OCI-LY7 (cell line): ENCODE measurements around the gene IL18RAP. TPM values are rescaled to one million over a fixed set of nuclear protein-coding genes. Genes with fewer than 3 reads are reported as not detected.

ENCODE experiments used
- BruUV-seq: library from RNA; stranded (reverse); fragments of 400-500 nt; replicated peaks from 2 replicates; lab custom pipeline; 2021; lab: Mats Ljungman, UMichigan
- CTCF ChIA-PET: fragments of 300-600 bp; sonication (Branson Sonifier 250); formaldehyde crosslinking; loops from one replicate; lab custom pipeline; 2022; ENCODE audit warnings: antibody characterized with exemption; ENCODE audit not compliant: unreplicated experiment; lab: Charles Lee
- POLR2A ChIA-PET: fragments of 300-600 bp; sonication (Branson Sonifier 250); formaldehyde crosslinking; loops from one replicate; lab custom pipeline; 2022; ENCODE audit warnings: antibody characterized with exemption; lab: Charles Lee
- DNase-seq: peaks from one replicate; pipeline ENCODE4 v3.0.0-alpha.2; 2015; ENCODE audit warnings: low spot score
- H2AFZ ChIP-seq: fragments of 200-600 bp; sonication (generic), shearing (Covaris generic); 2 replicates; pipeline ENCODE4 v1.6.1; 2014; ENCODE audit warnings: mild to moderate bottlenecking, antibody characterized with exemption, low read length, moderate library complexity
- H3K27ac ChIP-seq: fragments of 200-600 bp; sonication (generic); 2 replicates; pipeline ENCODE4 v1.5.1; 2014; ENCODE audit warnings: mixed run types, low read depth, mild to moderate bottlenecking, moderate library complexity, low read length, inconsistent platforms; ENCODE audit not compliant: poor library complexity, severe bottlenecking
- H3K36me3 ChIP-seq: fragments of 200-600 bp; sonication (generic); 2 replicates; pipeline ENCODE4 v1.6.1; 2014; ENCODE audit warnings: mild to moderate bottlenecking, antibody characterized with exemption, low read length, moderate library complexity, mixed read lengths; ENCODE audit not compliant: insufficient read depth
- H3K4me1 ChIP-seq: fragments of 200-600 bp; sonication (generic); 2 replicates; pipeline ENCODE4 v1.5.1; 2014; ENCODE audit warnings: mild to moderate bottlenecking, low read length; ENCODE audit not compliant: insufficient read depth, poor library complexity, severe bottlenecking
- H3K4me2 ChIP-seq: fragments of 200-600 bp; sonication (generic); 2 replicates; pipeline ENCODE4 v1.6.1; 2014; ENCODE audit warnings: mild to moderate bottlenecking, low read length
- H3K4me3 ChIP-seq: fragments of 200-600 bp; sonication (generic); 2 replicates; pipeline ENCODE4 v1.5.1; 2014; ENCODE audit warnings: mild to moderate bottlenecking, low read depth, low read length; ENCODE audit not compliant: poor library complexity, severe bottlenecking
- H3K79me2 ChIP-seq: fragments of 200-600 bp; sonication (generic); 2 replicates; pipeline ENCODE4 v1.6.1; 2016; ENCODE audit warnings: low read depth, mild to moderate bottlenecking, low read length, moderate library complexity, mixed read lengths; ENCODE audit not compliant: insufficient read depth
- H3K9me2 ChIP-seq: fragments of 200-600 bp; sonication (generic); 2 replicates; pipeline ENCODE4 v1.6.1; 2016; ENCODE audit warnings: mild to moderate bottlenecking, low read length, mixed read lengths; ENCODE audit not compliant: insufficient read depth
- H3K9me3 ChIP-seq: fragments of 200-600 bp; sonication (generic); 2 replicates; pipeline ENCODE4 v1.6.1; 2014; ENCODE audit warnings: mild to moderate bottlenecking, mixed run types, low read length, mixed read lengths
- H4K20me1 ChIP-seq: fragments of 200-600 bp; sonication (generic); 2 replicates; pipeline ENCODE4 v1.6.1; 2014; ENCODE audit warnings: mild to moderate bottlenecking, antibody characterized with exemption, low read length, moderate library complexity, mixed read lengths; ENCODE audit not compliant: insufficient read depth
- EZH2phosphoT487 ChIP-seq: fragments of 200-600 bp; sonication (generic); IDR thresholded peaks from 2 replicates; pipeline ENCODE4 v1.6.1; 2018; ENCODE audit warnings: low read depth, borderline replicate concordance, mild to moderate bottlenecking, mixed run types, antibody characterized with exemption, low read length, moderate library complexity, mixed read lengths
- intact Hi-C: fragments of 100-400 bp; cut with micrococcal nuclease; formaldehyde crosslinking; loops from one replicate; pipeline ENCODE4 v1.10.0; 2022; ENCODE audit not compliant: unreplicated experiment
- total RNA-seq, 2 experiments: library from RNA; depleted of rRNA in 1 of 2; stranded (reverse); fragments of >200 nt in 1 of 2; shearing (Covaris generic) in 1 of 2; gene quantifications; 2 replicates each; pipeline ENCODE4 v1.2.3, GENCODE V29; 2014 to 2022
- TF ChIP-seq, protein P1 (sequence below): fragments of 200-600 bp; sonication (generic); conservative IDR thresholded peaks from 2 replicates; pipeline ENCODE4 v1.5.1; 2014; ENCODE audit warnings: mild to moderate bottlenecking, antibody characterized with exemption, low read length, moderate library complexity, mixed read lengths

The IL18RAP gene
- total RNA-seq, 2 experiments from 2014 or later = not detected

DNA sequence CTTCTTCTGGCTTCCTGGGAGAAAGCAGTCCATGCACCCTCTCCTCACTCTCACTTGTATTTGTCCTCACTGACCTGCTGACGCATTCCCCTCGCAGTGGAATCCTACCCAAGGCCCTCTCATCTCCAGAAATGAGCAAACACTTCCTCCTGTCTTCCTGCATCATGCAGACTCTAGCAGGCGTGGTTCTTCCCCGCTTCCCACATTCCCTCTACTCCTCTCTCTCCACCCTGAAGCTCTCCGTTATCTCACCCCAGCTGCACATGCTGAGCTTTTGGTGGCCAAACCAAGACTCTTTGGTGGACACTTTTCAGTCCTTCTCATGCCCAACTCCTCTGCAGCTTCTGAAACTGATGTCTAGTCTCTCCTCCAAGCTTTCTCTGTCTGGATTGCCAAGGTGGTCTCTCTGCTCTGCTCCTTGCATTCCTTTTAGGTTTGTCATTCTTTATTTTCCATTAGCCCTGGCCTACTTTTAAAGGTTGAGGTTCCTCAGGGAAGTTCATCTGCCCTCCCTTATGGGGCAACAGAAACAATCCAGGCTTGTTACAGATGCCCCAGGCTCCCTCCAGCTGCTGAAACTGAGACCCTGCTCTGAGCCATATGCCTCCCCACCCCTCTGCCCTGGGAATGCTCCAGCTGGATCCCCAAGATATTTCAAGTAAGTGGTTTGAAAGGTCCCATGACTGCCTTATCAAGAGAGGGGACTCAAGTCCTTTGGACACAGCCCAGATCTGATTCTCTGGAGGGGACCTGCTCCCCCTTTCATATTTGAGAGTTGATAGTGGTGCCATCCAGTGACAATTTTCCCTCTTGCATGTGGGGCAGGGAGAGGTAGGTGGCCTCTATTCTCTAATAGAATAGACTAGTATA, 835 bp upstream of the IL18RAP start:
- BruUV-seq = no TSS peak
- ChIA-PET POLR2A (interaction anchor here (0.7 kb wide), 1 partner anchor 27 kb away, joined by 3 read pairs; no protein-coding TSS in a partner anchor), CTCF (no interaction called here)
- Histone ChIP-seq H3K27ac (no peak overlapping the region), H3K9me2 (no peaks in the 10 kb centered on the region), H3K4me1 (no peaks in the 10 kb centered on the region), H3K36me3 (no peaks in the 10 kb centered on the region), H3K9me3 (no peaks in the 10 kb centered on the region), H2AFZ (no peak overlapping the region), H4K20me1 (no peaks in the 10 kb centered on the region), H3K4me3 (no peak overlapping the region), H3K4me2 (no peak overlapping the region), H3K79me2 (no peaks in the 10 kb centered on the region)
- intact Hi-C loops = no loop called here
- DNase-seq = no peak
- no peak for TF ChIP-seq EZH2phosphoT487
- TF ChIP-seq, protein P1, sequence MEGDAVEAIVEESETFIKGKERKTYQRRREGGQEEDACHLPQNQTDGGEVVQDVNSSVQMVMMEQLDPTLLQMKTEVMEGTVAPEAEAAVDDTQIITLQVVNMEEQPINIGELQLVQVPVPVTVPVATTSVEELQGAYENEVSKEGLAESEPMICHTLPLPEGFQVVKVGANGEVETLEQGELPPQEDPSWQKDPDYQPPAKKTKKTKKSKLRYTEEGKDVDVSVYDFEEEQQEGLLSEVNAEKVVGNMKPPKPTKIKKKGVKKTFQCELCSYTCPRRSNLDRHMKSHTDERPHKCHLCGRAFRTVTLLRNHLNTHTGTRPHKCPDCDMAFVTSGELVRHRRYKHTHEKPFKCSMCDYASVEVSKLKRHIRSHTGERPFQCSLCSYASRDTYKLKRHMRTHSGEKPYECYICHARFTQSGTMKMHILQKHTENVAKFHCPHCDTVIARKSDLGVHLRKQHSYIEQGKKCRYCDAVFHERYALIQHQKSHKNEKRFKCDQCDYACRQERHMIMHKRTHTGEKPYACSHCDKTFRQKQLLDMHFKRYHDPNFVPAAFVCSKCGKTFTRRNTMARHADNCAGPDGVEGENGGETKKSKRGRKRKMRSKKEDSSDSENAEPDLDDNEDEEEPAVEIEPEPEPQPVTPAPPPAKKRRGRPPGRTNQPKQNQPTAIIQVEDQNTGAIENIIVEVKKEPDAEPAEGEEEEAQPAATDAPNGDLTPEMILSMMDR = no peak

DNA sequence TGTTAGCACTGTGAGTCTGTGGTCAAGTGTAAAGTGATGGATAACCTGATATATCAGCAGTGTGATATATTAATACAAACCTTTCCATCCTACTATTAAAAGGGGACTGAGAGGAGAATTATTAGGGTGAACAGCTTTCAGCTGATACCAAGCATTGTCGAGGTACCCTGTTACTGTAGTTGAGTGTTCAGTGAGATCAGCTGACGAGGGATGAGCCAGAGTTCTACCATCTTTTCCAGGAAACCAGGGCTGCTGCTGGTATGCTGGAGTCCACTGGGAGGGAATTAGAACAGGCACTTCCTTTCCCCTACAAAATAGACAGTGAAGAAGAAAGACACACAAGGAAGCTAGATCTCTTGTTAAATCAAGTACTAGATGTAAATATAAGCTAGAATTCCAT, 408 bp downstream of the IL18RAP start:
- Histone ChIP-seq H3K4me1 (no peaks in the 10 kb centered on the region), H4K20me1 (no peaks in the 10 kb centered on the region), H3K9me3 (no peaks in the 10 kb centered on the region), H3K79me2 (no peaks in the 10 kb centered on the region), H3K27ac (no peak overlapping the region), H3K36me3 (no peaks in the 10 kb centered on the region), H3K9me2 (no peaks in the 10 kb centered on the region), H2AFZ (no peak overlapping the region), H3K4me3 (no peak overlapping the region), H3K4me2 (no peak overlapping the region)
- intact Hi-C loops = no loop called here
- no peak for DNase-seq
- TF ChIP-seq, protein P1 = no peak
- TF ChIP-seq EZH2phosphoT487 = no peak
- CTCF ChIA-PET = no interaction called here
- BruUV-seq = no TSS peak
- POLR2A ChIA-PET = interaction anchor here (0.6 to 0.9 kb wide), 3 partner anchors 23 to 1673 kb away, joined by 3 to 4 read pairs (median 3); no protein-coding TSS in a partner anchor

DNA sequence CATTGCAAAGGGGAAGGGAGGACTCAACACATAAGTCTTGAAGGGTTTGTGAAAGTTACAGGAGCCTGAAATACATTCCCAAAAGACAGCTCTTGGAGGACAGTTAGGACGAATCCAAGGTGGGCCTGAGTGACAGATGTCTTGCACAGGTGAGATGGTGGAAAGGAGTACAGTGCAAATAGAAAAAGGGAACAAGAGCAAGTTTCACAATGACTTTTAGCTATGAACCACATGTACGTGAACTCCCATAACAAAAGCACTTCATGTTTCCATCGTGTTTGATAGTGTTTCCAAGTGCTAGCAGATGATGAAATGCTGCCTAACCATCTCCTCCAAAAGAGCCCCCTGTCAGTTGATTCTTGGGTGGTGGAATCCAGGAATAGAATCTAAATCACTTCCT, 1.8 kb downstream of the IL18RAP start:
- Histone ChIP-seq H3K4me1 (no peaks in the 10 kb centered on the region), H3K9me3 (no peaks in the 10 kb centered on the region), H3K9me2 (no peaks in the 10 kb centered on the region), H3K79me2 (no peaks in the 10 kb centered on the region), H2AFZ (no peak overlapping the region), H3K4me2 (no peak overlapping the region), H3K36me3 (no peaks in the 10 kb centered on the region), H4K20me1 (no peaks in the 10 kb centered on the region), H3K27ac (no peak overlapping the region), H3K4me3 (no peak overlapping the region)
- intact Hi-C loops = no loop called here
- no peak for DNase-seq
- TF ChIP-seq, protein P1 = no peak
- no peak for TF ChIP-seq EZH2phosphoT487
- no TSS peak for BruUV-seq
- CTCF ChIA-PET = no interaction called here
- POLR2A ChIA-PET = no interaction called here
